Breast epithelium (tissue), 4 donors: ENCODE results near the gene SGSH. TPM values are rescaled to one million over a fixed set of nuclear protein-coding genes. Genes with fewer than 3 reads are reported as not detected.

Experiments used
- DNase-seq, 2 donors: peaks; one replicate each; pipeline ENCODE4 v3.0.0-alpha.2; 2019; ENCODE audit warnings: low spot score in 2 of 2
- H3K27ac ChIP-seq, 2 donors: fragments of 200-600 bp; sonication (generic) in 1 of 2; one replicate each; pipeline ENCODE4 v1.5.1; 2016 to 2019; ENCODE audit warnings: mild to moderate bottlenecking in 1 of 2
- H3K27me3 ChIP-seq, 2 donors: fragments of 200-600 bp; sonication (generic) in 1 of 2; one replicate each; pipeline versions ENCODE4 v1.5.1 to v1.6.0; 2017 to 2019; ENCODE audit warnings: control low read depth in 1 of 2, mild to moderate bottlenecking in 1 of 2
- H3K36me3 ChIP-seq: fragments of 200-600 bp; one replicate; pipeline ENCODE4 v1.5.1; 2019
- H3K4me1 ChIP-seq, 2 donors: fragments of 200-600 bp; sonication (generic); one replicate each; pipeline ENCODE4 v1.5.1; 2016 to 2019; ENCODE audit warnings: control low read depth in 1 of 2
- H3K4me3 ChIP-seq, 3 donors: fragments of 200-600 bp; sonication (generic); 1 replicate in 2 of 3; 2 replicates in 1 of 3; pipeline ENCODE4 v1.5.1; 2016 to 2019; ENCODE audit warnings: mild to moderate bottlenecking in 3 of 3, moderate library complexity in 2 of 3
- H3K9me3 ChIP-seq, 2 donors: fragments of 200-600 bp; sonication (generic) in 1 of 2; one replicate each; pipeline ENCODE4 v1.5.1; 2016 to 2019; ENCODE audit warnings: control low read depth in 1 of 2
- POLR2A ChIP-seq: fragments of 450-650 bp; IDR thresholded peaks from one replicate; pipeline ENCODE4 v1.6.1; 2016; ENCODE audit warnings: antibody characterized with exemption, mild to moderate bottlenecking, moderate library complexity
- POLR2AphosphoS5 ChIP-seq, 3 donors: sonication (generic); formaldehyde crosslinking; IDR thresholded peaks; one replicate each; pipeline ENCODE4 v1.6.1; 2017; ENCODE audit warnings: antibody characterized with exemption in 3 of 3
- intact Hi-C: fragments of 100-400 bp; cut with DNase I; formaldehyde crosslinking; loops from one replicate; pipeline ENCODE4 v1.15.1; 2023; ENCODE audit warnings: low total_unique reads
- total RNA-seq, 3 donors: library from RNA; depleted of rRNA; stranded (reverse); fragments of >200 nt; gene quantifications; one replicate each; pipeline ENCODE4 v1.1.0, GENCODE V29; 2016
- TF ChIP-seq, protein P1 (sequence below), 3 donors: fragments of 450-650 bp; IDR thresholded peaks; one replicate each; pipeline ENCODE4 v1.5.1; 2016 to 2017; ENCODE audit warnings: antibody characterized with exemption in 3 of 3, mild to moderate bottlenecking in 3 of 3, moderate library complexity in 3 of 3

Gene SGSH
- total RNA-seq, 3 donors from 2014 or later: 28.3 to 38.1 (median 32.1) TPM

DNA sequence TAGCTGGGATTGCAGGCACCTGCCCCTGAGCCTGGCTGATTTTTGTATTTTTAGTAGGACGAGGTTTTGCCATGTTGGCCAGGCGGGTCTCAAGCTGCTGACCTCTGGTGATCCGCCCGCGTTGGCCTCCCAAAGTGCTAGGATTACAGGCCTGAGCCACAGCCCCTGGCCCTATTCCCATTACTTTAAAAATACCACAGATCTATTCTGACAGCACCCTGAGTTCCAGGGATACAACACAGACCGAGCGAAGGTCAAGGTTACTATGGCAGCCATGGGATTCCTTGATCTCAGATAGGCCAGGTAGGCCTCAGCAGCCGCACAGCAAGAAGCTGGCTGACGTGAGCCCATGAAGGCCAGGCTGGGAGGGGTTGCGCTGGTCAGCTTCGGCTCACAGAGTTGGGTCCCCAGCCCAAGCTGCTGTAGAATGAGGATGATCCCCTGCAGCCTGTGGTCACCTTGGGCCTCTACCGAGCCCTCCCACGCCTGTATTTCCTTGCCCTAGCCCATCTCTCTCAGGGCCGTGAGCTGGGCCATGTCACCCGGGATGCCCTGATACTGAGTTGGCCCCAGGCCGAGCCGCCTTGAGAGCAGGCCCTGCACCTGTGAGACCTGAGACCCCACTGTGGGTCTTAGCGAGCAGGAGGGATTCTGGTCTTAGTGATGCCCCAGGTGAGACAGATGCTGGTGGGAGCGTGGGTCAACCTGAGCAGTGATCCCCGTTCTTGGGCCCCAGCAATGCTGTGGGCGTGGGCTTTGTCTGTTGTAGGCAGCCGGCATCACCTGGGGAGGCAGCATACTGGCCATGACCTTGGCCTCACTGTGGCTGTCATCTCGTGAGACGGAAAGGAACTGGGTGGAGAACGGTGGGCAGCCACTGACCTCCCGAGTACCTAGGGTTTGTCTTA, 23.6 kb upstream of the SGSH start:
- H3K9me3 ChIP-seq: no peaks in the 10 kb centered on the region
- TF ChIP-seq, protein P1, sequence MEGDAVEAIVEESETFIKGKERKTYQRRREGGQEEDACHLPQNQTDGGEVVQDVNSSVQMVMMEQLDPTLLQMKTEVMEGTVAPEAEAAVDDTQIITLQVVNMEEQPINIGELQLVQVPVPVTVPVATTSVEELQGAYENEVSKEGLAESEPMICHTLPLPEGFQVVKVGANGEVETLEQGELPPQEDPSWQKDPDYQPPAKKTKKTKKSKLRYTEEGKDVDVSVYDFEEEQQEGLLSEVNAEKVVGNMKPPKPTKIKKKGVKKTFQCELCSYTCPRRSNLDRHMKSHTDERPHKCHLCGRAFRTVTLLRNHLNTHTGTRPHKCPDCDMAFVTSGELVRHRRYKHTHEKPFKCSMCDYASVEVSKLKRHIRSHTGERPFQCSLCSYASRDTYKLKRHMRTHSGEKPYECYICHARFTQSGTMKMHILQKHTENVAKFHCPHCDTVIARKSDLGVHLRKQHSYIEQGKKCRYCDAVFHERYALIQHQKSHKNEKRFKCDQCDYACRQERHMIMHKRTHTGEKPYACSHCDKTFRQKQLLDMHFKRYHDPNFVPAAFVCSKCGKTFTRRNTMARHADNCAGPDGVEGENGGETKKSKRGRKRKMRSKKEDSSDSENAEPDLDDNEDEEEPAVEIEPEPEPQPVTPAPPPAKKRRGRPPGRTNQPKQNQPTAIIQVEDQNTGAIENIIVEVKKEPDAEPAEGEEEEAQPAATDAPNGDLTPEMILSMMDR (IDR thresholded peaks at IDR 0.05): no peak
- no peaks in the 10 kb centered on the region for H3K27me3 ChIP-seq
- H3K36me3 ChIP-seq: peaks cover 14% of the 10 kb centered on the region
- H3K4me1 ChIP-seq: no peaks in the 10 kb centered on the region
- no peak for DNase-seq
- intact Hi-C loops: no loop called here
- H3K4me3 ChIP-seq: no peak overlapping the region
- H3K27ac ChIP-seq: no peak overlapping the region

DNA sequence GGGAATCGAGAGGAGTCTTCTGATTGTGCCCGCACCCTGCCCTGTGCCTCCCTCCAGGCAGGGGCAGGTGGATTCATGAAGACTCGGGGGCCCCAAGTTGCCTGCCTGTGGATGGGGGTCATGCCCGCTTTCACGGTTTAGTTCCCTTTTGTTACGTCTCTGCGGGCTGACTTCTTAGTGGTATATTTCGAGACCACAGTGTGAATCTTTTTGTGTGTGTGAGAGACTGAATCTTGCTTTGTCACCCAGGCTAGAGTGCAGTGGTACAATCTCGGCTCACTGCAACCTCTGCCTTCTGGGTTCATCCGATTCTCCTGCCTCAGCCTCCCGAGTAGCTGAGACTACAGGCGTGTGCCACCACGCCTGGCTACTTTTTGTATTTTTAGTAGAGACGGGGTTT, 22.4 kb upstream of the SGSH start:
- Histone ChIP-seq H3K9me3 (no peaks in the 10 kb centered on the region), H3K4me1 (no peaks in the 10 kb centered on the region), H3K27me3 (no peaks in the 10 kb centered on the region), H3K27ac (no peak overlapping the region), H3K4me3 (no peak overlapping the region), H3K36me3 (peaks cover 14% of the 10 kb centered on the region)
- intact Hi-C loops: no loop called here
- no peak for DNase-seq
- TF ChIP-seq POLR2A: no peak

DNA sequence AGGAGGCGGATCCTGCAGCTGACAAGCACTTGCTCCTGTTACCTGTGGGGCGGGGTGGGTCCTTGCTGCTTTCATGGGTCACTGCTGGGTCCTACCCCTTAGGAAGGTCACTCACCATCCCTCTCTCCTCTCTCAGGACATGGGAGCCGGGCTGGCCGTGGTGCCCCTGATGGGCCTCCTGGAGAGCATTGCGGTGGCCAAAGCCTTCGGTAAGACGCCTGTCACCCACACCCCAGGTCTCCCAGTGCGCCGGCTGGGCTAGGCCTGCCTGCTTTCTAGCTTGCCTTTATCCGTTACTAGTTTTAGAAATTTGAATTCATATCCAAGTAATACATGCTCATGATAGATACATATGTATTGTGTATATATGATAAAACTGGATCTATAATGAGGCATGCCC, 17.3 kb upstream of the SGSH start:
- Histone ChIP-seq H3K4me3 (no peak overlapping the region), H3K27ac (no peak overlapping the region), H3K27me3 (no peaks in the 10 kb centered on the region), H3K4me1 (no peaks in the 10 kb centered on the region), H3K36me3 (peaks cover 2% of the 10 kb centered on the region), H3K9me3 (peaks cover 8 to 14% of the 10 kb centered on the region in 2 donors)
- no peak for TF ChIP-seq POLR2A
- no peak for TF ChIP-seq POLR2AphosphoS5 (IDR thresholded peaks at IDR 0.05)
- TF ChIP-seq, protein P1 (IDR thresholded peaks at IDR 0.05): no peak
- intact Hi-C loops: no loop called here
- no peak for DNase-seq

DNA sequence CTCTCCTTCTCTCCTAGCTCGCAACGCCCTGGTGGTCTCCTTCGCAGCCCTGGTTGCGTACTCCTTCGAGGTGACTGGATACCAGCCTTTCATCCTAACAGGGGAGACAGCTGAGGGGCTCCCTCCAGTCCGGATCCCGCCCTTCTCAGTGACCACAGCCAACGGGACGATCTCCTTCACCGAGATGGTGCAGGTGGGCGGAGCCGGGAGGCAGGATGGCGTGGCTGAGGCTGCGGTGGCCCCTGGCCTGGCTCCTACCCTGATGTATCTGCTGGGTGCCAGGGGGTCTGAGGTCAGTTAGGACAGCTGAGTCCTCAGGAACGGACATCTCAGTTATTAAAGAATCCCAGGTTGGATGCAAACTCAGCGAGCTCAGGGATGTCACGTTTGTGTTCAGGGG, 16.8 kb upstream of the SGSH start:
- H3K4me1 ChIP-seq: no peaks in the 10 kb centered on the region
- intact Hi-C loops: no loop called here
- H3K36me3 ChIP-seq: no peaks in the 10 kb centered on the region
- TF ChIP-seq POLR2AphosphoS5 (IDR thresholded peaks at IDR 0.05): no peak
- TF ChIP-seq, protein P1 (IDR thresholded peaks at IDR 0.05): no peak
- no peak for TF ChIP-seq POLR2A
- no peak overlapping the region for H3K4me3 ChIP-seq
- no peaks in the 10 kb centered on the region for H3K27me3 ChIP-seq
- peaks cover 11 to 18% of the 10 kb centered on the region in 2 donors for H3K9me3 ChIP-seq
- DNase-seq: no peak
- no peak overlapping the region for H3K27ac ChIP-seq

DNA sequence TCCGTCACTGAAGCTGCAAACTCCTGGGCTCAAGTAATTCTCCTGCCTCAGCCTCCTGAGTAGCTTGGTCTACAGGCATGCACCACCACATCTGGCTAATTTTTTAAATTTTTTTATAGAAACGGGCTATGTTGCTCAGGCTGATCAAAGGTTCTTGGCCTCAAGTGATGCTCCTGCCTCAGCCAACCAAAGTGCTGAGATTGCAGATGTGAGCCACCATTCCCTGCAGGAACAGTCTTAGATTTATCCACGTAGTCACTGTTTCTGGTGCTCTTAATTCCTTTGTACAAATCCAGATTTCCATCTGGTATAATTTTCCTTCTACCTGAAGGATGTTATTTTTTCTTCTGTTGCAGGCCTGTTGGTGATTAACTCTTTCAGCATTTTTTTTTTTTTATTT, 13.1 kb upstream of the SGSH start:
- TF ChIP-seq POLR2AphosphoS5 (IDR thresholded peaks at IDR 0.05) (no peak), POLR2A (no peak)
- TF ChIP-seq, protein P1 (IDR thresholded peaks at IDR 0.05): no peak
- intact Hi-C loops: no loop called here
- Histone ChIP-seq H3K27ac (no peak overlapping the region), H3K36me3 (no peaks in the 10 kb centered on the region), H3K27me3 (no peaks in the 10 kb centered on the region), H3K4me1 (no peaks in the 10 kb centered on the region), H3K9me3 (peaks cover 11 to 24% of the 10 kb centered on the region in 2 donors), H3K4me3 (no peak overlapping the region)
- DNase-seq: no peak
